HG02678 (cell line): ENCODE measurements around the gene UBE2L5.
"Not testable (repeated sequence)": the region's sequence is repeated elsewhere in the genome, so short reads cannot be mapped to it uniquely, and the experiment has no call there.

Source experiments
- ATAC-seq: cut with Tn5 transposase; IDR thresholded peaks from one replicate; pipeline ENCODE4 v1.9.1; 2021; ENCODE audit warnings: mild to moderate bottlenecking, moderate library complexity; ENCODE audit not compliant: unreplicated experiment

UBE2L5 gene

GRCh38 chr13:30437177-30437576 is 14.9 kb downstream of the UBE2L5 start:
- no peak for ATAC-seq

GRCh38 chr13:30438286-30438685 is 16.0 kb downstream of the UBE2L5 start:
- ATAC-seq: no peak

DNA sequence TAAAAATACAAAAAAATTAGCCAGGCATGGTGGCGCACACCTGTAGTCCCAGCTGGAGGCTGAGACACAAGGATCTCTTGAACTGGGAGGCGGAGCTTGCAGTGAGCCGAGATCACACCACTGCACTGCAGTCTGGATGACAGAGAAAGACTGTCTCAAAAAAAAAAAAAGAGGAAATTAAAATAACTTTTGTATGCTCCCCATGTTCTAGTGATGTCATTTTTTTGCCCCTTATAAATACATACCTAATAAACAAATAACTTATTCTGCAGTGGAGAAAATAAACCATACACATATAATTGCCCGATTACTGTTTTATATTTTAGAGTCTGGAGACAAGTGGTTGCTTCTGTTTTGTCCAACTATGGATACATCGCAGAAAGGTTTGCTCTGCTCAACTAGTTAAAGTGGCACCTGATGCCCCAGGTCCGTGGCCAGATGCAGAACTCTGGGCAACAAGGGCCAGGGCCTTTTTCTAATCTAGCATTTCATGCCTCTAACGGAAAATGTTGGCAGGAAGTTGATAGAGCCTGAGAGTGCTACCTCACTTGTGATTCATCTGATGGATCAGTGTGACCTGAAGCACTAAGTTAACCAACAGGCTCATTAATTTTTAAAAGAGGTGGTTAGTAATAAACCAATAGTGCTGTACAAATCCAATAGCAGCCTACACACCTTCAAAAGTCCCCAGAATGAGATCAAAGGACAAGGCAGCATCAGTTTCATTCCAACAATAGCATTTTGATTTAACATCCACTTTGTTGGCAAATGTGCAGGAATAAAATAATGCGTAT is 18.8 kb downstream of the UBE2L5 start:
- peak; percentile 36 for ATAC-seq

DNA sequence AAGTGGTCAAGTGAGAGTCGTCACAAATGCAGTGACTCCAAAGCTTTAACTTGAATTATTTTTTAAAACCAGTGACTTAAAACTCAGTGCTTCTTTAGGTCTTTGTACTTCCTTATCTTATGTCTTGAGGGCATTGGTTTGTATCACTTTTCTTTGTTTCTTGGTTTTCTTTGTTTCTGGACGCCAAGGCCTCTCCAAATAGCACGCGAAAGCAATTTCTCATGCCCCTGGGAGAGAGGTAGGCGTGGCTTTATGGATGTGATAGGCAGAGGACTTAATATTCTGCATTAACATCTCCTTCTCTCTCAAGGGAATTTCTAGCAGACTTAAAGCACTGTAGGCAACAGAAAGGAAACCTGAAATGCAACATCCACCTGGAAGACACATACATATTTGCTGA is 20.6 kb downstream of the UBE2L5 start:
- ATAC-seq: no peak

- not testable (repeated sequence) for ATAC-seq
Measured at GRCh38 chr13:30443491-30443890, 21.2 kb downstream of the UBE2L5 start.

GRCh38 chr13:30443957-30444404 is 21.7 kb downstream of the UBE2L5 start:
- ATAC-seq: peak; percentile 47

GRCh38 chr13:30446126-30446500 is 23.8 kb downstream of the UBE2L5 start:
- ATAC-seq: no peak

GRCh38 chr13:30448441-30448840 is 26.1 kb downstream of the UBE2L5 start:
- ATAC-seq: no peak

DNA sequence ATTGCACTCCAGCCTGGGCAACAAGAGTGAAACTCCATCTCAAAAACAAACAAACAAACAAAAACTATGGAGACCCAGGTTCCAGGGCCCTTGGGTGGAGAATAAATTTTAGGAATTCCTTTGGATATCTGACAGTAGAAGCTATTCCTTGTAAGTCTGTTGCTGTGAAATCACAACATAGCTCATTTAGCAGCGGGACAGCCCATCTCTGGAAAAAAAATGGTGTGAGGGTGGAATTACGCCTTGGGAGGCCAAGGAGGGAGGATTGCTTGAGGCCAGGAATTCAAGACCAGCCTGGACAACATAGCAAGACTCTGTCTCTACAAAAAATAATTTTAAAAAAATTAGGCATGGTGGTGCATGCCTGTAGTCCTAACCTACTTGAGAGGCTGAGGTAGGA is 27.8 kb downstream of the UBE2L5 start:
- no peak for ATAC-seq

DNA sequence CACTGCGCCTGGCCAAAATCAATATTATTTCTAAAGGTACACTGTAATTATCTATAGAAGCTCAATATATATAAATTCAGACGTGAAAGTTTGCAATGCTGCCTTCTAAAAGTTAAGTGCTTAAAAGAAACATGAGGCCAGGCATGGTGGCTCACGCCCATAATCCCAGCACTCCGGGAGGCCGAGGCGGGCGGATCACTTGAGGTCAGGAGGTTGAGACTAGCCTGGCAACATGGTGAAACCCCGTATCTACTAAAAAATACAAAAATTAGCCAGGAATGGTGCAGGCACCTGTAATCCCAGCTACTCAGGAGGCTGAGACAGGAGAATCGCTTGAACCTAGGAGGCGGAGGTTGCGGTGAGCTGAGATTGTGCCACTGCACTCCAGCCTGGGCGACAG is 29.2 kb downstream of the UBE2L5 start:
- not testable (repeated sequence) for ATAC-seq

DNA sequence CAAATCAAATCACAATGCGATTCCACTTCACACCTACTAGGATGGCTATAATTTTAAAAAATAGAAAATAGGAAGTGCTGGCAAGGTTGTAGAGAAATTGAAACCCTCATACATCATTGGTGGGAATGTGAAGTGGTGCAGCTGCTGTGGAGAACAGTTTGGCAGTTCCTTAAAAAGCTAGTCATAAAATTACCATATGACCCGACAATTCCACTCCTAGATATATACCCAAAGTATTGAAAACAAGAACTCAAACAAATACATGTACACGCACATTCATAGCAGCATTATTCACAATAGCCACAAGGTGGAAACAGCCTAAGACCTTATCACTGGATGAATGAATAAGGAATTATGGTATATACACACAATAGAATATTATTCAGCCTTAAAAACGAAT is 31.4 kb downstream of the UBE2L5 start:
- ATAC-seq: no peak

GRCh38 chr13:30454991-30455390 is 32.7 kb downstream of the UBE2L5 start:
- no peak for ATAC-seq

GRCh38 chr13:30456290-30456689 is 34.0 kb downstream of the UBE2L5 start:
- no peak for ATAC-seq

GRCh38 chr13:30457306-30457891 is 35.1 kb downstream of the UBE2L5 start:
- ATAC-seq: no peak

DNA sequence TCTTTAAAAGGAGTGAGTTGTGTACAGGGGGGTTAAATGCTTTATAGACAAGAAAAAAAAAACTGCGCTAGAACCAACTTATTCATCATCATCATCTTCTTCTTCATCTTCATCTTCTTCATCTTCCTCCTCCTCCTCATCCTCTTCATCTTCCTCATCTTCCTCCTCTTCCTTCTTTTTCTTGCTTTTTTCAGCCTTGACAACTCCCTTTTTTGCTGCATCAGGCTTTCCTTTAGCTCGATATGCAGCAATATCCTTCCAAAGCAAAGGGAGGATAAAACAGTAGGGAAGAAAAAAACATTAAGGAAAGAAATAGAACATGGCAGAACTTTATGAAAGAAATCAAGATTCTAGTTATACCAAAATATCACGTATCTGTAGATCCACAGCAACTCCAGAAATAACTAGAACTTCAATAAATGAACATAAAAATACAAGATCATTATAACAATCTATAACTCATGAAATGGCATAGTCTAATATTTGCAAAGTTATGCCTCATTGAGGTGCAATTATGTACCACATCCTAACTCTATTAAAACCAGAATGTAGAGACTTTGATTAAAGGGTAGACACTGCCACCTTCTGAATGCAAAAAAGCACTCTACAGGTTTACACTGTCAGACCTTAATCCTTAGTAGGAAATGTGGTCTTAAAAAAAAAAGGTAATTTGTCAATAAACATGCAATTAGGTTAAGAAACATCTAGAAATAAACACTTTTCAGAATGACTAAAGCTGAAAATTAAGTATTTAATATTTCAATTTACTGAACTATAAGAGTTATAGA is 39.2 kb downstream of the UBE2L5 start:
- not testable (repeated sequence) for ATAC-seq

DNA sequence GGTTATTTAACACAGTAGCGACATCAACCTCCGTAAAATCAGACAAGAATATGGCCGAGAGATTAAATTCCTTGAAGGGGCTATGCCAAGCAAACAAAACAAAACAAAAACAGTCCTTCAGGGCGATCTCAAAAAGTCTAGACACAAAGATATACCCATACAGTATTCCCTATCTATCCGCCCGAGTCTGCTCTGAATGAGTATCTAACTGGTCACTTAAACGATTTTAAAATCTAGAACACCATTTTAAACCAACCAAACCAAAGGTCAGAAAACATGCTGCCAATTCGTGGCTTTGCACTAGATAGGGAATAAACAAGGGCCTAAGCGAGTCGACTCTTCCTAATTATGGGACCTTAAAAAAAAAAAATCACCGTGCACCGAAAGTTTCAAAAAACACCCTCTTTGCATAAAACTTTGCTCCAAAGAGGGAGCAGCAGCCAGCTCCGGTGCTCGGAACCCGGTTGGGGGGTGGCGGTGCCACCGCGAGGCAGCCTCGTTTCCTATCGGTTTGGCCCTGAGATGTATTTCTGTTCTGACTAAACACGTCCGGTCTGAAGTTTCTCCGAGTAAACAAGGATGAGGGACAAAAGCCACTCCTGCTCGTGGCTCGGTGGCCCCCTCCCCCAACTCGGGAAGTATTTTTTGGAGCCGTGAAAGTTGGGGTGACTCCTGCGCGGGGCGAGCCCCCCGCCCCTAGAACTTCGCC is 41.6 kb downstream of the UBE2L5 start:
- peak; percentile 37 for ATAC-seq

- ATAC-seq: peak; percentile 30
Measured at GRCh38 chr13:30464496-30465342, 42.4 kb downstream of the UBE2L5 start.

DNA sequence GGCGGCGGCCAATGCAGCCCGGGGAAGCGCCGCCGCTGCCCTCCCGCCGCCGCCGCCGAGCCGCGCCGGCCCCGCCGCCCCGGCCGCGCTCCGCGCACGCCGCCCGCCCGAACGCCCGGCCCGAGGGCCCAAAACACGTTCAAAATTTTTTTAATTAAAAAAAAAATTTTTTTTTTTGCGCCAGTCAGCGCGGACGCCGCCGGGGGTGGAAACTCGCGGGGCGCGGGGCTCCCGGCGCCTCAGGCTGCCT is 43.0 kb downstream of the UBE2L5 start:
- no peak for ATAC-seq

- ATAC-seq: peak; percentile 86
Measured at GRCh38 chr13:30465593-30466357, 43.5 kb downstream of the UBE2L5 start, which contains the start of gene HMGB1. HMGB1 (minus strand) TSS chr13:30465936; CDS start chr13:30463680, 2,256 bp downstream.

- no peak for ATAC-seq
Measured at GRCh38 chr13:30466358-30466714, 44.0 kb downstream of the UBE2L5 start.
